GM10266 (cell line): ENCODE data around the gene ENAH.
"Not testable (repeated sequence)": the region's sequence is repeated elsewhere in the genome, so short reads cannot be mapped to it uniquely, and the experiment has no call there.

ENCODE experiments used
- DNase-seq: peaks from one replicate; pipeline ENCODE4 v3.0.0; 2012; ENCODE audit errors: extremely low spot score
- TF ChIP-seq, protein P1 (sequence below): IDR thresholded peaks from 2 replicates; pipeline ENCODE4 v1.5.1; 2012; ENCODE audit warnings: mild to moderate bottlenecking, low read depth; ENCODE audit not compliant: control insufficient read depth, insufficient read depth; ENCODE audit errors: missing control alignments

Gene ENAH

DNA sequence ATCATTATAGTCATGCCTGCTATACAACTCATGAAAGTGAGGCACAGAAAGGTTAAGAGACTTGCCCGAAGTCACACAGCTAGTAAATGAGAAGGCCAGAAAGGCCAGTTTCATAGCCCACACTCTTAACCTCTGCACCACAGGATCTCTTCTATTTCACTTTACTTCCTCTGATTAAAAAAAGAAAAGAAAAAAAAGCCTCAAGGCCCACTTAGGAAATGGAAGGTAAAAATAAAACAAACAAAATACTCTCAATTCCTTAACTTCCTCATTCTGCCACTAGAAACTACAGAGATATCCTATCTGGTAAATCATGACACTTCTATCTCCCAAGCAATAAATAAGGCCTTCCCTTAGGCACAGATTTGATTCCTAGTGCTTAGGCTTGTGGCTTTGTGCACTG lies 7.6 kb upstream of the ENAH start:
- DNase-seq: no peak
- TF ChIP-seq, protein P1, sequence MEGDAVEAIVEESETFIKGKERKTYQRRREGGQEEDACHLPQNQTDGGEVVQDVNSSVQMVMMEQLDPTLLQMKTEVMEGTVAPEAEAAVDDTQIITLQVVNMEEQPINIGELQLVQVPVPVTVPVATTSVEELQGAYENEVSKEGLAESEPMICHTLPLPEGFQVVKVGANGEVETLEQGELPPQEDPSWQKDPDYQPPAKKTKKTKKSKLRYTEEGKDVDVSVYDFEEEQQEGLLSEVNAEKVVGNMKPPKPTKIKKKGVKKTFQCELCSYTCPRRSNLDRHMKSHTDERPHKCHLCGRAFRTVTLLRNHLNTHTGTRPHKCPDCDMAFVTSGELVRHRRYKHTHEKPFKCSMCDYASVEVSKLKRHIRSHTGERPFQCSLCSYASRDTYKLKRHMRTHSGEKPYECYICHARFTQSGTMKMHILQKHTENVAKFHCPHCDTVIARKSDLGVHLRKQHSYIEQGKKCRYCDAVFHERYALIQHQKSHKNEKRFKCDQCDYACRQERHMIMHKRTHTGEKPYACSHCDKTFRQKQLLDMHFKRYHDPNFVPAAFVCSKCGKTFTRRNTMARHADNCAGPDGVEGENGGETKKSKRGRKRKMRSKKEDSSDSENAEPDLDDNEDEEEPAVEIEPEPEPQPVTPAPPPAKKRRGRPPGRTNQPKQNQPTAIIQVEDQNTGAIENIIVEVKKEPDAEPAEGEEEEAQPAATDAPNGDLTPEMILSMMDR: no peak

DNA sequence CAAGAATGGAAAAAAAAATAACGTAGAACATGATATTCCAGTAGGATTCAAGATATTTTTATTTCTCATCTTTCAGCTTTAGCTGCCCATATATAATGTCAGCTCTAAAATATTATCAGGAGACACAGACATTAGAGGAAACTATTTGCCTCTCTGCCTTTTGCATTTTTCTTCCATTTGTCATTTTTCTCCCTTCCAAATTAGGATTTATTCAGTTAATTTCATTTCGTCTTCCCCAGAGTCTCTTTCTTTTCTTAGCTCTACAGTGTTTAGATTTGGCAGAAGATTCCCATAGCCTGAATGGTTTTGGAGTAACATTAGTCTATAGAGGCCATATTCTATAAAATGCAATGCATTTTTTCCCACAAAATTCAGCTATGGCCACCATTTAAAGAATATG lies 5.1 kb upstream of the ENAH start:
- no peak for DNase-seq
- TF ChIP-seq, protein P1: no peak

GRCh38 chr1:225657462-225657989 lies 4.6 kb upstream of the ENAH start:
- no peak for DNase-seq
- TF ChIP-seq, protein P1: no peak

GRCh38 chr1:225656259-225656655 lies 3.3 kb upstream of the ENAH start:
- DNase-seq: not testable (repeated sequence)

GRCh38 chr1:225655509-225656258 lies 2.8 kb upstream of the ENAH start:
- TF ChIP-seq, protein P1: peak; percentile 30
- DNase-seq: no peak

- TF ChIP-seq, protein P1: no peak
- DNase-seq: no peak
These were observed 2.0 kb upstream of the ENAH start for GRCh38 chr1:225654688-225655508.

GRCh38 chr1:225654277-225654597 lies 1.3 kb upstream of the ENAH start:
- no peak for DNase-seq
- TF ChIP-seq, protein P1: no peak
